Neuronal stem cell (in vitro differentiated cells): ENCODE results near the gene VWA3A.
A peak's percentile ranks its signal among the peaks of the same experiment; 100 is the strongest.

Source experiments
- DNase-seq: peaks from one replicate; pipeline ENCODE4 v3.0.0-alpha.2; 2013; ENCODE audit warnings: low spot score
- H2AFZ ChIP-seq: one replicate; pipeline ENCODE4 v1.6.1; 2013; ENCODE audit warnings: mild to moderate bottlenecking, low read length, inconsistent platforms
- H2AK5ac ChIP-seq: 2 replicates; pipeline ENCODE4 v1.6.1; 2013; ENCODE audit warnings: low read depth, mild to moderate bottlenecking, inconsistent platforms, low read length, moderate library complexity, mixed read lengths
- H2BK120ac ChIP-seq: 2 replicates; pipeline ENCODE4 v1.6.1; 2013; ENCODE audit warnings: low read depth, mild to moderate bottlenecking, inconsistent platforms, low read length, moderate library complexity, mixed read lengths
- H2BK12ac ChIP-seq: one replicate; pipeline ENCODE4 v1.6.1; 2013; ENCODE audit warnings: low read length, inconsistent platforms
- H2BK15ac ChIP-seq: 2 replicates; pipeline ENCODE4 v1.6.1; 2013; ENCODE audit warnings: mild to moderate bottlenecking, low read length, inconsistent platforms, mixed read lengths
- H2BK5ac ChIP-seq: one replicate; pipeline ENCODE4 v1.6.1; 2013; ENCODE audit warnings: inconsistent platforms, mild to moderate bottlenecking, low read length, moderate library complexity
- H3K14ac ChIP-seq: one replicate; pipeline ENCODE4 v1.6.1; 2013; ENCODE audit warnings: low read length, inconsistent platforms
- H3K18ac ChIP-seq: 2 replicates; pipeline ENCODE4 v1.6.1; 2013; ENCODE audit warnings: low read length, inconsistent platforms
- H3K23ac ChIP-seq: 2 replicates; pipeline ENCODE4 v1.6.1; 2013; ENCODE audit warnings: low read depth, mild to moderate bottlenecking, mixed read lengths, low read length, inconsistent platforms; ENCODE audit not compliant: poor library complexity
- H3K27ac ChIP-seq: replicated peaks from 3 replicates; pipeline ENCODE4 v1.5.1; 2013; ENCODE audit warnings: low read length, inconsistent platforms
- H3K27me3 ChIP-seq, 3 experiments: 2 replicates each; pipeline ENCODE4 v1.6.1; 2013; ENCODE audit warnings: low read length in 3 of 3, mild to moderate bottlenecking in 2 of 3, inconsistent platforms in 1 of 3, low read depth in 1 of 3, mixed read lengths in 1 of 3, moderate library complexity in 1 of 3; ENCODE audit not compliant: control insufficient read depth in 3 of 3, insufficient read depth in 3 of 3
- H3K36me3 ChIP-seq, 2 donors: replicated peaks in 1 of 2; 2 replicates each; pipeline ENCODE4 v1.6.1; 2013; ENCODE audit warnings: low read length in 2 of 2; ENCODE audit not compliant: control insufficient read depth in 2 of 2, insufficient read depth in 2 of 2
- H3K4ac ChIP-seq: 2 replicates; pipeline ENCODE4 v1.6.1; 2013; ENCODE audit warnings: inconsistent platforms, mild to moderate bottlenecking, low read length, moderate library complexity
- H3K4me1 ChIP-seq, 2 donors: 1 replicate in 1 of 2; 2 replicates in 1 of 2; pipeline ENCODE4 v1.6.1; 2013; ENCODE audit warnings: low read length in 2 of 2, low read depth in 1 of 2; ENCODE audit not compliant: control insufficient read depth in 2 of 2, insufficient read depth in 1 of 2
- H3K4me2 ChIP-seq: one replicate; pipeline ENCODE4 v1.6.1; 2013; ENCODE audit warnings: mild to moderate bottlenecking, low read length, inconsistent platforms; ENCODE audit not compliant: insufficient read depth, poor library complexity, severe bottlenecking
- H3K4me3 ChIP-seq, 2 donors: 2 replicates each; pipeline ENCODE4 v1.5.1; 2013; ENCODE audit warnings: low read length in 2 of 2, mild to moderate bottlenecking in 2 of 2, inconsistent platforms in 1 of 2, moderate library complexity in 1 of 2
- H3K79me1 ChIP-seq: one replicate; pipeline ENCODE4 v1.6.1; 2013; ENCODE audit warnings: low read depth, mild to moderate bottlenecking, inconsistent platforms, low read length, moderate library complexity
- H3K9ac ChIP-seq: one replicate; pipeline ENCODE4 v1.6.1; 2013; ENCODE audit warnings: mild to moderate bottlenecking, low read depth, low read length, inconsistent platforms; ENCODE audit not compliant: poor library complexity
- H3K9me3 ChIP-seq, 2 donors: replicated peaks in 1 of 2; 2 replicates each; pipeline versions ENCODE3 to v1.6.1; 2013; ENCODE audit warnings: low read length in 2 of 2, mild to moderate bottlenecking in 2 of 2, inconsistent platforms in 1 of 2, low read depth in 1 of 2, mixed read lengths in 1 of 2, moderate library complexity in 1 of 2; ENCODE audit not compliant: control insufficient read depth in 2 of 2, insufficient read depth in 1 of 2
- H4K8ac ChIP-seq: one replicate; pipeline ENCODE4 v1.6.1; 2013; ENCODE audit warnings: low read depth, mild to moderate bottlenecking, inconsistent platforms, low read length, moderate library complexity
- H4K91ac ChIP-seq: one replicate; pipeline ENCODE4 v1.6.1; 2013; ENCODE audit warnings: low read length, low read depth, mild to moderate bottlenecking, inconsistent platforms; ENCODE audit not compliant: poor library complexity
- WGBS, 2 donors: extraction: QIAGEN DNeasy Blood & Tissue Kit; methylation state at CpG; one replicate each; pipeline ENCODE4 v1.1.7; 2013; ENCODE audit warnings: missing lambda C conversion rate in 2 of 2, mixed read lengths in 1 of 2; ENCODE audit not compliant: insufficient read length in 2 of 2, insufficient replicate concordance in 1 of 2; ENCODE audit errors: extremely low coverage in 2 of 2; 5-methylcytosine and 5-hydroxymethylcytosine counted together

The VWA3A gene

DNA sequence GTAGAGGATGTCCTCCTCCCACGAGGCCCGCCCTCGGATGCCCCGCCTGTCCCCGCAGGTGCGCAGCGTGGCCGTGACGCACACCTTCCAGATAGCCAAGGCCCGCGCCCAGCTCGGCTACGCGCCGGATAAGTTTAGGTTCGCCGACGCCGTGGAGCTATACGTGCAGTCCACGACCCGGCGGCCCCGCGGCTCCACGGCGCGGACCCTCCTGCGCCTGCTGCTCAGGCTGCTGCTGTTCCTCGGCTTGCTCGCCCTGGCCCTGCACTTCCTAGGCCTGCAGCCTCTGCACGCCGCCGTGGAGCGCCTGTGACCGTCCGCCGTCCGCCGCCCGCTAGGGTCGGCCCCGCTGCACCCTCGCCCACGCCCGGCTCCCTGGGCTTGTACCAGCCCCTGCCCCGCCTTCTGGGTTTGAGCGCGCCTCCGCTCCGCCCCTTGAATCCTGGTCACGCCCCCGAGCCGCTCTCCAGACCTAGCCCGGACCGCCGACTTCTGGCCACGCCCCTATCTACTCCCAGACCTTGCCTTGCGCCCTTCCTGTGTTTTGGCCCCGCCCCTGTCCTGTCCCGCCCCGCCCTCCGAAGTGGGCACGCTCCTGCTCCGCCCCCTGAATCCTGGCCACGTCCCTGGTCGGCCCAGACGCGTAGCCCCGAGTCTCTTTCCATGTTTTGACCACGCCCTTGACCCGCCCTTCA, 97.9 kb downstream of the VWA3A start:
- peak overlapping the region; percentile 99 for H3K4me2 ChIP-seq
- H4K91ac ChIP-seq: no peak overlapping the region
- H2AK5ac ChIP-seq: no peak overlapping the region
- peak overlapping the region; percentile 65 for H3K14ac ChIP-seq
- no peaks in the 10 kb centered on the region for H3K36me3 ChIP-seq
- no peak overlapping the region for H3K4ac ChIP-seq
- no peaks in the 10 kb centered on the region for H3K9me3 ChIP-seq
- peak overlapping the region; percentile 41 for H2BK12ac ChIP-seq
- no peak overlapping the region for H2BK120ac ChIP-seq
- H3K4me3 ChIP-seq: peak overlapping the region; percentile 70 to 95
- peaks cover 0 to 12% (median 6%) of the 10 kb centered on the region in 3 experiments for H3K27me3 ChIP-seq
- DNase-seq: peak; percentile 100
- H3K79me1 ChIP-seq: no peaks in the 10 kb centered on the region
- H3K4me1 ChIP-seq: peaks cover 0 to 4% of the 10 kb centered on the region in 2 donors
- H3K23ac ChIP-seq: peak overlapping the region; percentile 95
- H4K8ac ChIP-seq: no peak overlapping the region
- H2BK15ac ChIP-seq: no peak overlapping the region
- WGBS, 2 donors: no CpG with 5 or more reads among the region's 72 CpGs
- peak overlapping the region; percentile 94 for H3K9ac ChIP-seq
- H2BK5ac ChIP-seq: peak overlapping the region; percentile 80
- H3K18ac ChIP-seq: peak overlapping the region; percentile 93
- peak overlapping the region; percentile 97 for H2AFZ ChIP-seq
- H3K27ac ChIP-seq: no peak overlapping the region

- Histone ChIP-seq H3K4me3 (peak overlapping the region; percentile 70 to 83), H3K18ac (peak overlapping the region; percentile 95), H2BK120ac (no peak overlapping the region), H3K14ac (no peak overlapping the region), H4K8ac (no peak overlapping the region), H3K36me3 (no peaks in the 10 kb centered on the region), H2BK12ac (no peak overlapping the region), H2AK5ac (no peak overlapping the region), H3K23ac (peak overlapping the region; percentile 90), H3K27ac (peak overlapping the region; percentile 67), H3K79me1 (no peaks in the 10 kb centered on the region), H3K4me2 (peak overlapping the region; percentile 71), H3K9me3 (no peaks in the 10 kb centered on the region), H3K4ac (no peak overlapping the region), H2AFZ (peak overlapping the region; percentile 97), H3K9ac (peak overlapping the region; percentile 65), H3K4me1 (peaks cover 0 to 4% of the 10 kb centered on the region in 2 donors), H3K27me3 (peaks cover 0 to 12% (median 6%) of the 10 kb centered on the region in 3 experiments), H2BK5ac (no peak overlapping the region), H2BK15ac (no peak overlapping the region), H4K91ac (no peak overlapping the region)
- DNase-seq: peak; percentile 94
- WGBS, 2 donors: no CpG with 5 or more reads among the region's 43 CpGs
Measured at GRCh38 chr16:22190776-22191531, 98.6 kb downstream of the VWA3A start.

GRCh38 chr16:22191532-22192260, 99.4 kb downstream of the VWA3A start:
- Histone ChIP-seq H2BK12ac (no peak overlapping the region), H2BK5ac (no peak overlapping the region), H2BK15ac (no peak overlapping the region), H3K18ac (peak overlapping the region; percentile 31), H2AFZ (peak overlapping the region; percentile 95), H3K4ac (no peak overlapping the region), H4K91ac (no peak overlapping the region), H2BK120ac (no peak overlapping the region), H2AK5ac (no peak overlapping the region), H4K8ac (no peak overlapping the region), H3K23ac (peak overlapping the region; percentile 90), H3K36me3 (no peaks in the 10 kb centered on the region), H3K4me1 (peaks cover 0 to 4% of the 10 kb centered on the region in 2 donors), H3K27me3 (peaks cover 0 to 12% (median 6%) of the 10 kb centered on the region in 3 experiments), H3K4me3 (peak overlapping the region; percentile 70 to 83), H3K14ac (no peak overlapping the region), H3K4me2 (peak overlapping the region; percentile 71), H3K27ac (no peak overlapping the region), H3K9ac (peak overlapping the region; percentile 64), H3K79me1 (no peaks in the 10 kb centered on the region), H3K9me3 (no peaks in the 10 kb centered on the region)
- no peak for DNase-seq
- no CpG with 5 or more reads among the region's 9 CpGs for WGBS, 2 donors
